PC-3 (cell line): Measurements from ENCODE around the gene STX5. TPM values are rescaled to one million over a fixed set of nuclear protein-coding genes. Genes with fewer than 3 reads are reported as not detected.

Experiments used
- ATAC-seq: fragments of 200-7000 bp; cut with Tn5 transposase; 2 replicates; pipeline ENCODE4 v1.9.1; 2020; ENCODE audit warnings: mild to moderate bottlenecking, moderate library complexity
- BruUV-seq: library from RNA; stranded (reverse); fragments of 400-500 nt; replicated peaks from 2 replicates; lab custom pipeline; 2021; lab: Mats Ljungman, UMichigan
- CTCF ChIA-PET: fragments of 300-600 bp; sonication (Branson Sonifier 250); formaldehyde crosslinking; loops from one replicate; lab custom pipeline; 2022; ENCODE audit warnings: antibody characterized with exemption; lab: Charles Lee
- POLR2A ChIA-PET: fragments of 300-600 bp; sonication (Branson Sonifier 250); formaldehyde crosslinking; loops from one replicate; lab custom pipeline; 2022; ENCODE audit warnings: antibody characterized with exemption; ENCODE audit not compliant: unreplicated experiment; lab: Charles Lee
- DNase-seq: peaks from one replicate; pipeline ENCODE4 v3.0.0-alpha.2; 2015
- H2AFZ ChIP-seq: fragments of 300-600 bp; sonication (generic); 2 replicates; pipeline ENCODE4 v1.6.0; 2016; ENCODE audit warnings: antibody characterized with exemption, low read length
- H3F3A ChIP-seq: fragments of 300-600 bp; sonication (generic); one replicate; pipeline ENCODE4 v1.6.0; 2017; ENCODE audit warnings: antibody characterized with exemption, low read length, control low read depth, mild to moderate bottlenecking; ENCODE audit not compliant: unreplicated experiment
- H3K27ac ChIP-seq: fragments of 300-600 bp; sonication (generic); 2 replicates; pipeline ENCODE4 v1.5.1; 2016; ENCODE audit warnings: mild to moderate bottlenecking, low read length
- H3K27me3 ChIP-seq: fragments of 300-600 bp; sonication (generic); 2 replicates; pipeline ENCODE4 v1.6.1; 2016; ENCODE audit warnings: low read length, mixed read lengths
- H3K36me3 ChIP-seq: fragments of 300-600 bp; sonication (generic); 2 replicates; pipeline ENCODE4 v1.6.1; 2016; ENCODE audit warnings: low read depth, mixed run types, low read length, mixed read lengths
- H3K4me1 ChIP-seq: fragments of 300-600 bp; sonication (generic); 2 replicates; pipeline ENCODE4 v1.5.1; 2016; ENCODE audit warnings: low read length; ENCODE audit not compliant: insufficient read depth
- H3K4me2 ChIP-seq: fragments of 300-600 bp; sonication (generic); 2 replicates; pipeline ENCODE4 v1.6.0; 2016; ENCODE audit warnings: low read length
- H3K4me3 ChIP-seq: fragments of 300-600 bp; sonication (generic); 2 replicates; pipeline ENCODE4 v1.5.1; 2016; ENCODE audit warnings: mild to moderate bottlenecking, low read length, mixed read lengths
- H3K79me2 ChIP-seq: fragments of 300-600 bp; sonication (generic); 2 replicates; pipeline ENCODE4 v1.6.1; 2017; ENCODE audit warnings: low read length, mixed read lengths
- H3K9ac ChIP-seq: fragments of 300-600 bp; sonication (generic); 2 replicates; pipeline ENCODE4 v1.6.0; 2016; ENCODE audit warnings: mild to moderate bottlenecking, low read length
- H3K9me2 ChIP-seq: fragments of 300-600 bp; sonication (generic); replicated peaks from 2 replicates; pipeline ENCODE4 v1.6.1; 2016; ENCODE audit warnings: mixed run types, low read length, mixed read lengths
- H3K9me3 ChIP-seq: fragments of 300-600 bp; sonication (generic); 2 replicates; pipeline ENCODE4 v1.6.1; 2016; ENCODE audit warnings: low read length, mixed read lengths
- H4K20me1 ChIP-seq: fragments of 300-600 bp; sonication (generic); 2 replicates; pipeline ENCODE4 v1.6.1; 2016; ENCODE audit warnings: low read length, mixed read lengths
- CTCF ChIP-seq: fragments of 300-600 bp; sonication (generic); conservative IDR thresholded peaks from 2 replicates; pipeline ENCODE4 v1.5.1; 2017; ENCODE audit warnings: antibody characterized with exemption, low read depth, mild to moderate bottlenecking, low read length
- EZH2 ChIP-seq: fragments of 300-600 bp; sonication (generic); IDR thresholded peaks from one replicate; pipeline ENCODE4 v1.6.1; 2017; ENCODE audit warnings: antibody characterized with exemption, mild to moderate bottlenecking, low read length; ENCODE audit not compliant: unreplicated experiment
- EZH2phosphoT487 ChIP-seq: fragments of 300-600 bp; sonication (generic); IDR thresholded peaks from 2 replicates; pipeline ENCODE4 v1.6.1; 2018; ENCODE audit warnings: mild to moderate bottlenecking, antibody characterized with exemption, low read length, borderline replicate concordance
- intact Hi-C: fragments of 100-400 bp; cut with micrococcal nuclease; formaldehyde crosslinking; loops from 2 replicates; pipeline ENCODE4 v1.9.0; 2023
- total RNA-seq: library from RNA; depleted of rRNA; stranded (reverse); fragments of >200 nt; gene quantifications from 2 replicates; pipeline ENCODE4 v1.2.3, GENCODE V29; 2014

The STX5 gene
- total RNA-seq, 1 experiment from 2014 or later = 48.2 TPM

GRCh38 chr11:62787005-62787759 is 44.7 kb downstream of the STX5 start, which contains the start of gene TMEM179B:
TSS of gene TMEM179B (plus strand) at chr11:62787402. CDS start at chr11:62787432, 30 bp downstream.
- intact Hi-C loops = loop anchor here (1.0 to 2.0 kb wide), 3 partner anchors 44 to 75 kb away; no protein-coding TSS in a partner anchor
- Histone ChIP-seq H3K4me2 (peak within 1 kb of the TSS; percentile 84), H3F3A (peaks cover 12% of the 10 kb centered on the region), H3K27ac (peak within 1 kb of the TSS; percentile 90), H3K4me1 (peaks cover 28% of the 10 kb centered on the region), H3K9me3 (no peaks in the 10 kb centered on the region), H2AFZ (peak within 1 kb of the TSS; percentile 71), H4K20me1 (no peaks in the 10 kb centered on the region), H3K9me2 (no peaks in the 10 kb centered on the region), H3K4me3 (peak within 1 kb of the TSS; percentile 86), H3K9ac (peak within 1 kb of the TSS; percentile 91), H3K79me2 (peaks cover 36% of the 10 kb centered on the region), H3K27me3 (no peaks in the 10 kb centered on the region), H3K36me3 (peaks cover 12% of the 10 kb centered on the region; the same call in 1 of the 2 replicates)
- BruUV-seq = no TSS peak
- ATAC-seq = peak; percentile 63
- peak; percentile 100 for DNase-seq
- ChIA-PET POLR2A (interaction anchor here (0.6 to 1.4 kb wide), 5 partner anchors 16 to 122 kb away, joined by 3 to 16 read pairs (median 4); partner anchors contain the start of genes C11orf98, CSKMT, HNRNPUL2 and STX5), CTCF (interaction anchor here (0.6 to 1.8 kb wide), 13 partner anchors 13 to 141 kb away, joined by 3 to 13 read pairs (median 5); partner anchors contain the start of genes GANAB, HNRNPUL2, NXF1 and POLR2G)
- TF ChIP-seq CTCF (peak; percentile 39; the same call in 1 of the 2 replicates), EZH2 (no peak), EZH2phosphoT487 (no peak)

GRCh38 chr11:62786318-62787004 is 45.4 kb downstream of the STX5 start:
- H2AFZ ChIP-seq = peak overlapping the region; percentile 71

More at GRCh38 chr11:62786318-62787004, 45.4 kb downstream of the STX5 start:
- peaks cover 25% of the 10 kb centered on the region for H3K4me1 ChIP-seq
- H3K9me3 ChIP-seq = no peaks in the 10 kb centered on the region
- no peaks in the 10 kb centered on the region for H4K20me1 ChIP-seq
- BruUV-seq = no TSS peak
- H3K4me3 ChIP-seq = peak overlapping the region; percentile 86
- no peaks in the 10 kb centered on the region for H3K9me2 ChIP-seq
- H3K27me3 ChIP-seq = no peaks in the 10 kb centered on the region
- H3K9ac ChIP-seq = peak overlapping the region; percentile 91
- no peak for TF ChIP-seq EZH2
- peak; percentile 95 for TF ChIP-seq CTCF
- intact Hi-C loops = loop anchor here (1.0 to 2.0 kb wide), 4 partner anchors 44 to 94 kb away; partner anchors contain the start of gene SLC3A2
- peak overlapping the region; percentile 90 for H3K27ac ChIP-seq
- H3K79me2 ChIP-seq = peaks cover 33% of the 10 kb centered on the region
- peaks cover 10% of the 10 kb centered on the region for H3F3A ChIP-seq
- ChIA-PET POLR2A (interaction anchor here (0.6 to 1.4 kb wide), 3 partner anchors 55 to 121 kb away, joined by 3 to 16 read pairs (median 4); partner anchors contain the start of genes C11orf98, CSKMT and HNRNPUL2), CTCF (interaction anchor here (0.6 to 1.8 kb wide), 11 partner anchors 12 to 140 kb away, joined by 3 to 13 read pairs (median 5); partner anchors contain the start of genes GANAB, HNRNPUL2, POLR2G and SLC3A2)
- DNase-seq (peak; percentile 95), ATAC-seq (peak; percentile 67)
- peaks cover 11% of the 10 kb centered on the region; the same call in 1 of the 2 replicates for H3K36me3 ChIP-seq
- H3K4me2 ChIP-seq = peak overlapping the region; percentile 84
